WTC11 (cell line): ENCODE results near the gene CAST. TPM values are rescaled to one million over a fixed set of nuclear protein-coding genes. Genes with fewer than 3 reads are reported as not detected.

ENCODE experiments used
- ATAC-seq: fragments of 200-7000 bp; cut with Tn5 transposase; 2 replicates; pipeline ENCODE4 v1.10.0; 2021; ENCODE audit warnings: mild to moderate bottlenecking, moderate library complexity
- CTCF ChIA-PET: fragments of 300-600 bp; sonication (Branson Sonifier 250); formaldehyde crosslinking; loops from one replicate; lab custom pipeline; 2021; ENCODE audit warnings: antibody characterized with exemption; lab: Charles Lee
- POLR2A ChIA-PET: fragments of 350-600 bp; sonication (Branson Sonifier 250); formaldehyde crosslinking; loops from one replicate; lab custom pipeline; 2021; ENCODE audit warnings: antibody characterized with exemption; lab: Charles Lee
- DNase-seq: peaks from one replicate; pipeline ENCODE4 v3.0.0; 2021; ENCODE audit warnings: low spot score
- H3K27ac Mint-ChIP-seq: 2 replicates; pipeline ENCODE4 v1.8.0; 2021; ENCODE audit warnings: mixed read lengths
- H3K27me3 Mint-ChIP-seq: 2 replicates; pipeline ENCODE4 v1.8.0; 2021; ENCODE audit warnings: low read depth, mild to moderate bottlenecking, moderate library complexity, mixed read lengths
- H3K36me3 Mint-ChIP-seq: 2 replicates; pipeline ENCODE4 v1.8.0; 2021; ENCODE audit warnings: mixed read lengths
- H3K4me1 Mint-ChIP-seq: 2 replicates; pipeline ENCODE4 v1.8.0; 2022; ENCODE audit warnings: mixed read lengths
- H3K4me3 Mint-ChIP-seq: 2 replicates; pipeline ENCODE4 v1.8.0; 2021; ENCODE audit warnings: mild to moderate bottlenecking, moderate library complexity, mixed read lengths
- H3K9me3 Mint-ChIP-seq: 2 replicates; pipeline ENCODE4 v1.8.0; 2021; ENCODE audit warnings: mixed read lengths
- ATF2 ChIP-seq: sonication (generic); formaldehyde crosslinking; IDR thresholded peaks from 2 replicates; pipeline ENCODE4 v1.8.1; 2022; ENCODE audit warnings: low read depth, missing genetic modification reagents, borderline replicate concordance
- E2F1 ChIP-seq: sonication (generic); formaldehyde crosslinking; IDR thresholded peaks from 2 replicates; pipeline ENCODE4 v1.8.0; 2022; ENCODE audit warnings: mild to moderate bottlenecking, missing genetic modification reagents
- ELF4 ChIP-seq: sonication (generic); formaldehyde crosslinking; IDR thresholded peaks from 2 replicates; pipeline ENCODE4 v1.8.1; 2022; ENCODE audit warnings: low read depth, mild to moderate bottlenecking, moderate library complexity, missing genetic modification reagents
- GRHL2 ChIP-seq: fragments of 250-450 bp; sonication (Bioruptor Pico); IDR thresholded peaks from 2 replicates; pipeline ENCODE4 v1.8.0; 2022; ENCODE audit warnings: mild to moderate bottlenecking, moderate library complexity; ENCODE audit not compliant: insufficient replicate concordance, severe bottlenecking
- GTF2I ChIP-seq: fragments of 250-450 bp; sonication (Bioruptor Pico); conservative IDR thresholded peaks from 2 replicates; pipeline ENCODE4 v1.4.0; 2021; ENCODE audit warnings: mild to moderate bottlenecking
- MLX ChIP-seq: sonication (generic); formaldehyde crosslinking; IDR thresholded peaks from 2 replicates; pipeline ENCODE4 v1.8.1; 2023; ENCODE audit warnings: mild to moderate bottlenecking, missing genetic modification reagents, moderate library complexity
- NR3C1 ChIP-seq: sonication (generic); formaldehyde crosslinking; conservative IDR thresholded peaks from 2 replicates; pipeline ENCODE4 v1.8.1; 2023; ENCODE audit warnings: low read depth, mild to moderate bottlenecking, missing genetic modification reagents
- SOX15 ChIP-seq: fragments of 250-450 bp; sonication (Bioruptor Pico); IDR thresholded peaks from 2 replicates; pipeline ENCODE4 v1.9.0; 2021; ENCODE audit warnings: mild to moderate bottlenecking
- STAT6 ChIP-seq: sonication (generic); formaldehyde crosslinking; conservative IDR thresholded peaks from 2 replicates; pipeline ENCODE4 v1.8.1; 2023; ENCODE audit warnings: mild to moderate bottlenecking, low read depth, missing genetic modification reagents, moderate library complexity
- TEAD1 ChIP-seq: sonication (generic); formaldehyde crosslinking; IDR thresholded peaks from 2 replicates; pipeline ENCODE4 v1.8.0; 2022; ENCODE audit warnings: mild to moderate bottlenecking, missing genetic modification reagents
- TEAD4 ChIP-seq: sonication (generic); formaldehyde crosslinking; IDR thresholded peaks from 2 replicates; pipeline ENCODE4 v1.8.0; 2022; ENCODE audit warnings: mild to moderate bottlenecking, missing genetic modification reagents
- ZBTB43 ChIP-seq: sonication (generic); formaldehyde crosslinking; IDR thresholded peaks from 2 replicates; pipeline ENCODE4 v1.8.1; 2023; ENCODE audit warnings: mild to moderate bottlenecking, missing genetic modification reagents
- ZMAT4 ChIP-seq: fragments of 250-450 bp; sonication (Bioruptor Pico); IDR thresholded peaks from 2 replicates; pipeline ENCODE4 v1.9.0; 2021; ENCODE audit warnings: mild to moderate bottlenecking
- ZNF138 ChIP-seq: sonication (generic); formaldehyde crosslinking; conservative IDR thresholded peaks from 2 replicates; pipeline ENCODE4 v1.8.1; 2022; ENCODE audit warnings: mild to moderate bottlenecking, moderate library complexity, missing genetic modification reagents
- ZNF219 ChIP-seq: sonication (generic); formaldehyde crosslinking; IDR thresholded peaks from 2 replicates; pipeline ENCODE4 v1.8.0; 2023; ENCODE audit warnings: missing genetic modification reagents, mild to moderate bottlenecking, borderline replicate concordance
- ZNF281 ChIP-seq: sonication (generic); formaldehyde crosslinking; IDR thresholded peaks from 2 replicates; pipeline ENCODE4 v1.8.0; 2023; ENCODE audit warnings: mild to moderate bottlenecking, missing genetic modification reagents
- ZNF317 ChIP-seq: sonication (generic); formaldehyde crosslinking; IDR thresholded peaks from 2 replicates; pipeline ENCODE4 v1.8.1; 2023; ENCODE audit warnings: low read depth, mild to moderate bottlenecking, moderate library complexity, missing genetic modification reagents, borderline replicate concordance
- ZNF396 ChIP-seq: fragments of 250-450 bp; sonication (Bioruptor Pico); IDR thresholded peaks from 2 replicates; pipeline ENCODE4 v1.8.0; 2021; ENCODE audit warnings: mild to moderate bottlenecking, moderate library complexity, borderline replicate concordance
- ZSCAN18 ChIP-seq: fragments of 250-450 bp; sonication (Bioruptor Pico); IDR thresholded peaks from 2 replicates; pipeline ENCODE4 v2.1.2; 2022; ENCODE audit warnings: mild to moderate bottlenecking, moderate library complexity
- total RNA-seq: library from RNA; stranded (reverse); gene quantifications from 3 replicates; pipeline ENCODE4 v1.2.3, GENCODE V29; 2021

CAST gene
- total RNA-seq, 1 experiment from 2014 or later, result 40.0 TPM

- TF ChIP-seq ZBTB43 (CRISPR knock-in tag) (no peak), GRHL2 (CRISPR knock-in tag) (no peak), ZNF138 (no peak), ZNF396 (no peak)
These were observed 29.5 kb downstream of the CAST start (continued) for GRCh38 chr5:96691503-96692303.

GRCh38 chr5:96692441-96692840, 30.3 kb downstream of the CAST start:
- Mint-ChIP-seq H3K9me3 (no peaks in the 10 kb centered on the region), H3K4me1 (peaks cover 2% of the 10 kb centered on the region; the same call in 1 of the 2 replicates), H3K27ac (no peak overlapping the region), H3K27me3 (no peaks in the 10 kb centered on the region), H3K4me3 (no peak overlapping the region), H3K36me3 (no peaks in the 10 kb centered on the region)
- DNase-seq (no peak), ATAC-seq (no peak; the same call in 1 of the 2 replicates)
- TF ChIP-seq ZNF219, result no peak
- no peak for TF ChIP-seq E2F1 (CRISPR knock-in tag)
- TF ChIP-seq ZNF317 (CRISPR knock-in tag), result no peak
- no peak for TF ChIP-seq ATF2 (CRISPR knock-in tag)
- no peak for TF ChIP-seq SOX15
- no peak for TF ChIP-seq ELF4 (CRISPR knock-in tag)
- no peak for TF ChIP-seq ZNF281 (CRISPR knock-in tag)
- TF ChIP-seq ZSCAN18 (CRISPR knock-in tag), result no peak
- no peak for TF ChIP-seq MLX (CRISPR knock-in tag)
- TF ChIP-seq TEAD4 (CRISPR knock-in tag), result no peak
- no peak for TF ChIP-seq ZMAT4
- TF ChIP-seq TEAD1 (CRISPR knock-in tag), result no peak
- TF ChIP-seq STAT6, result no peak
- TF ChIP-seq GTF2I (CRISPR knock-in tag), result no peak
- no peak for TF ChIP-seq NR3C1 (CRISPR knock-in tag)
- ChIA-PET POLR2A (no interaction called here), CTCF (no interaction called here)
